H1 (cell line): ENCODE results near the gene DHCR7.

Experiments
- EP300 ChIP-seq, 2 experiments: IDR thresholded peaks; 1 replicate in 1 of 2; 2 replicates in 1 of 2; pipeline ENCODE4 v1.6.1; 2011 to 2012; ENCODE audit warnings: low read depth in 2 of 2, low read length in 2 of 2, mild to moderate bottlenecking in 2 of 2, borderline replicate concordance in 1 of 2, inconsistent platforms in 1 of 2, moderate library complexity in 1 of 2
- ZNF274 ChIP-seq: IDR thresholded peaks from 2 replicates; pipeline ENCODE4 v1.7.0; 2012; ENCODE audit warnings: low read length, borderline replicate concordance; ENCODE audit errors: extremely low read depth
- TF ChIP-seq, protein P1 (sequence below), 3 experiments: IDR thresholded peaks; 1 replicate in 2 of 3; 2 replicates in 1 of 3; pipeline versions ENCODE4 v1.5.1 to v1.6.1; 2011; ENCODE audit warnings: low read length in 3 of 3, mild to moderate bottlenecking in 3 of 3, inconsistent platforms in 2 of 3, low read depth in 1 of 3, moderate library complexity in 1 of 3; ENCODE audit not compliant: insufficient read depth in 1 of 3; ENCODE audit errors: control extremely low read depth in 1 of 3

DNA sequence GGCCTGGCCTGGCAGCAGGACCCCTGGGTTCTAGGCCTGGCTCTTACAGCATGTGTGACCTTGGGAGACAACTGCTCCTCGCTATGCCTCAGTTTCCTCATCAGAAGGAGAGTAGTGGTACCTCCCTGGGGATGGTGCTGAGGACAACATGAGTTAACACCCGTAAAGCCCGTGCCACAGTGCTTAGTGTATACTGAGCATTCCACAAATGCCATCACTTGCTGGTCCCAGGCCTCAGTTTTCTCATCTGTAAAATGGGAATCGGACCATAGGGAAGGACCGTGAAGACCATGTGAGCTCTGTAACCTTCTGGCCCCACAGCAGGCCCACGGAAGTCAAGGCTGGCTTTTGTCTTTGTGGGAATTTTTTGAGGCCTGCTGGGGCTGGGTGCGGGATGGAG, 52.4 kb downstream of the DHCR7 start:
- TF ChIP-seq EP300 (IDR thresholded peaks at IDR 0.05; ENCODE audit: borderline replicate concordance in 1 of 2, low read depth in 2 of 2, low read length in 2 of 2) (no peak), ZNF274 (no peak)
- TF ChIP-seq, protein P1, sequence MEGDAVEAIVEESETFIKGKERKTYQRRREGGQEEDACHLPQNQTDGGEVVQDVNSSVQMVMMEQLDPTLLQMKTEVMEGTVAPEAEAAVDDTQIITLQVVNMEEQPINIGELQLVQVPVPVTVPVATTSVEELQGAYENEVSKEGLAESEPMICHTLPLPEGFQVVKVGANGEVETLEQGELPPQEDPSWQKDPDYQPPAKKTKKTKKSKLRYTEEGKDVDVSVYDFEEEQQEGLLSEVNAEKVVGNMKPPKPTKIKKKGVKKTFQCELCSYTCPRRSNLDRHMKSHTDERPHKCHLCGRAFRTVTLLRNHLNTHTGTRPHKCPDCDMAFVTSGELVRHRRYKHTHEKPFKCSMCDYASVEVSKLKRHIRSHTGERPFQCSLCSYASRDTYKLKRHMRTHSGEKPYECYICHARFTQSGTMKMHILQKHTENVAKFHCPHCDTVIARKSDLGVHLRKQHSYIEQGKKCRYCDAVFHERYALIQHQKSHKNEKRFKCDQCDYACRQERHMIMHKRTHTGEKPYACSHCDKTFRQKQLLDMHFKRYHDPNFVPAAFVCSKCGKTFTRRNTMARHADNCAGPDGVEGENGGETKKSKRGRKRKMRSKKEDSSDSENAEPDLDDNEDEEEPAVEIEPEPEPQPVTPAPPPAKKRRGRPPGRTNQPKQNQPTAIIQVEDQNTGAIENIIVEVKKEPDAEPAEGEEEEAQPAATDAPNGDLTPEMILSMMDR (IDR thresholded peaks at IDR 0.05; ENCODE audit: control extremely low read depth in 1 of 3, insufficient read depth in 1 of 3, low read depth in 1 of 3, low read length in 3 of 3), result no peak
